ENCODE measurements around the gene KIF5A.

- TF ChIP-seq, protein P1, sequence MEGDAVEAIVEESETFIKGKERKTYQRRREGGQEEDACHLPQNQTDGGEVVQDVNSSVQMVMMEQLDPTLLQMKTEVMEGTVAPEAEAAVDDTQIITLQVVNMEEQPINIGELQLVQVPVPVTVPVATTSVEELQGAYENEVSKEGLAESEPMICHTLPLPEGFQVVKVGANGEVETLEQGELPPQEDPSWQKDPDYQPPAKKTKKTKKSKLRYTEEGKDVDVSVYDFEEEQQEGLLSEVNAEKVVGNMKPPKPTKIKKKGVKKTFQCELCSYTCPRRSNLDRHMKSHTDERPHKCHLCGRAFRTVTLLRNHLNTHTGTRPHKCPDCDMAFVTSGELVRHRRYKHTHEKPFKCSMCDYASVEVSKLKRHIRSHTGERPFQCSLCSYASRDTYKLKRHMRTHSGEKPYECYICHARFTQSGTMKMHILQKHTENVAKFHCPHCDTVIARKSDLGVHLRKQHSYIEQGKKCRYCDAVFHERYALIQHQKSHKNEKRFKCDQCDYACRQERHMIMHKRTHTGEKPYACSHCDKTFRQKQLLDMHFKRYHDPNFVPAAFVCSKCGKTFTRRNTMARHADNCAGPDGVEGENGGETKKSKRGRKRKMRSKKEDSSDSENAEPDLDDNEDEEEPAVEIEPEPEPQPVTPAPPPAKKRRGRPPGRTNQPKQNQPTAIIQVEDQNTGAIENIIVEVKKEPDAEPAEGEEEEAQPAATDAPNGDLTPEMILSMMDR (IDR thresholded peaks at IDR 0.05) = no peak
- TF ChIP-seq POLR2A (IDR thresholded peaks at IDR 0.05) = no peak
These were observed 24.8 kb upstream of the KIF5A start for GRCh38 chr12:57524814-57525614.

Data from right lobe of liver (tissue), 4 donors.